K562 (cell line): Measurements from ENCODE around the gene PRKAR1A. TPM values are rescaled to one million over a fixed set of nuclear protein-coding genes. Genes with fewer than 3 reads are reported as not detected.

Experiments
- ASH1L ChIP-seq: fragments of 450-650 bp; IDR thresholded peaks from 2 replicates; pipeline ENCODE4 v1.6.1; 2018; ENCODE audit warnings: borderline replicate concordance, mild to moderate bottlenecking, low read depth; ENCODE audit not compliant: partially characterized antibody
- CBFB ChIP-seq: sonication (generic); formaldehyde crosslinking; IDR thresholded peaks from 2 replicates; pipeline ENCODE4 v1.4.0; 2020; ENCODE audit warnings: mild to moderate bottlenecking, missing genetic modification reagents
- FOS ChIP-seq: IDR thresholded peaks from 3 replicates; pipeline ENCODE4 v1.6.1; 2011; ENCODE audit not compliant: insufficient read length; ENCODE audit errors: extremely low read depth
- FOSL1 ChIP-seq: fragments of 200-800 bp; sonication (Bioruptor generic); conservative IDR thresholded peaks from 2 replicates; pipeline ENCODE4 v1.6.1; 2016; ENCODE audit warnings: missing genetic modification characterization, missing compliant biosample characterization
- GTF2B ChIP-seq: IDR thresholded peaks from 2 replicates; pipeline ENCODE4 v1.6.1; 2011; ENCODE audit not compliant: insufficient read length; ENCODE audit errors: extremely low read depth
- GTF3C2 ChIP-seq: IDR thresholded peaks from 3 replicates; pipeline ENCODE4 v1.6.1; 2011; ENCODE audit warnings: borderline replicate concordance, mild to moderate bottlenecking, moderate library complexity; ENCODE audit not compliant: insufficient read length; ENCODE audit errors: extremely low read depth
- LCOR ChIP-seq: sonication (generic); formaldehyde crosslinking; IDR thresholded peaks from 2 replicates; pipeline ENCODE4 v1.8.0; 2022; ENCODE audit warnings: mild to moderate bottlenecking, missing genetic modification reagents
- NELFE ChIP-seq: IDR thresholded peaks from 2 replicates; pipeline ENCODE4 v1.6.1; 2011; ENCODE audit warnings: mild to moderate bottlenecking; ENCODE audit not compliant: insufficient read depth, insufficient read length
- RREB1 ChIP-seq: fragments of 250-450 bp; sonication (Bioruptor Pico); IDR thresholded peaks from 2 replicates; pipeline ENCODE4 v1.4.0; 2020
- TCF3 ChIP-seq: sonication (generic); formaldehyde crosslinking; IDR thresholded peaks from 2 replicates; pipeline ENCODE4 v1.4.0; 2020; ENCODE audit warnings: mild to moderate bottlenecking, missing genetic modification reagents
- ZFPM2 ChIP-seq: fragments of 250-450 bp; sonication (Bioruptor Pico); IDR thresholded peaks from 2 replicates; pipeline ENCODE4 v1.5.1; 2022; ENCODE audit warnings: mild to moderate bottlenecking
- ZNF740 ChIP-seq, 3 experiments: fragments of 200-800 bp in 1 of 3; sonication (Bioruptor generic) in 1 of 3; sonication (generic) in 1 of 3; formaldehyde crosslinking in 1 of 3; IDR thresholded peaks; 2 replicates each; pipeline versions ENCODE4 v1.6.1 to v1.8.0; 2016 to 2022; ENCODE audit warnings: mild to moderate bottlenecking in 2 of 3, missing compliant biosample characterization in 2 of 3, missing genetic modification characterization in 2 of 3, missing genetic modification reagents in 1 of 3
- ZNF785 ChIP-seq: fragments of 250-450 bp; sonication (Bioruptor Pico); IDR thresholded peaks from 2 replicates; pipeline ENCODE4 v1.4.0; 2020; ENCODE audit warnings: mild to moderate bottlenecking
- polyA plus RNA-seq, 8 experiments: library from polyadenylated mRNA; depleted of rRNA in 4 of 8; stranded (reverse) in 5 of 8; unstranded in 3 of 8; fragments of >200 nt; fragmentation: Nextera tagmentation in 2 of 8; fragmentation: Illumina TruSeq in 1 of 8; extraction: Ambion mirVana in 2 of 8; extraction: Trizol in 1 of 8; gene quantifications; 2 replicates each; pipeline versions ENCODE4 v1.2.1 to v1.2.3, GENCODE V29; 2011 to 2014; ENCODE audit warnings: inconsistent platforms in 1 of 8, missing spikeins in 1 of 8
- total RNA-seq, 7 experiments: library from RNA; depleted of rRNA in 6 of 7; stranded (reverse); fragments of >200 nt in 6 of 7; fragmentation: Illumina TruSeq in 2 of 7; extraction: Trizol in 2 of 7; gene quantifications; 2 replicates each; pipeline versions ENCODE4 v1.2.1 to v1.2.3, GENCODE V29; 2011 to 2021; ENCODE audit warnings: low replicate concordance in 1 of 7

The PRKAR1A gene
- total and polyA plus RNA-seq, 9 of the 15 experiments (the other 6 are each of a cell fraction or from before 2014, with no cell fraction given): 15.0 to 95.6 (median 67.5) TPM

- no peak for TF ChIP-seq FOS
- no peak for TF ChIP-seq GTF2B
- no peak for TF ChIP-seq NELFE
- TF ChIP-seq ASH1L: peak; percentile 50
- no peak for TF ChIP-seq TCF3 (CRISPR knock-in tag)
- TF ChIP-seq CBFB (CRISPR knock-in tag): no peak
- peak; percentile 21; the same call in 1 of the 2 replicates for TF ChIP-seq RREB1 (CRISPR knock-in tag)
- no peak for TF ChIP-seq LCOR (CRISPR knock-in tag)
- no peak for TF ChIP-seq GTF3C2
- no peak for TF ChIP-seq FOSL1
- TF ChIP-seq ZNF740 (CRISPR knock-in tag; IDR thresholded peaks at IDR 0.05): no peak
- no peak for TF ChIP-seq ZNF740 (tag; IDR thresholded peaks at IDR 0.05)
- no peak for TF ChIP-seq ZFPM2 (CRISPR knock-in tag)
- TF ChIP-seq ZNF785 (CRISPR knock-in tag): no peak
Measured at GRCh38 chr17:68511671-68512246, 471 bp upstream of the PRKAR1A start (continued).
